ENCODE data around the gene TEDC2. TPM values are rescaled to one million over a fixed set of nuclear protein-coding genes. Genes with fewer than 3 reads are reported as not detected.

TEDC2 gene
- total RNA-seq, 1 donor from 2014 or later, result 16.0 TPM

DNA sequence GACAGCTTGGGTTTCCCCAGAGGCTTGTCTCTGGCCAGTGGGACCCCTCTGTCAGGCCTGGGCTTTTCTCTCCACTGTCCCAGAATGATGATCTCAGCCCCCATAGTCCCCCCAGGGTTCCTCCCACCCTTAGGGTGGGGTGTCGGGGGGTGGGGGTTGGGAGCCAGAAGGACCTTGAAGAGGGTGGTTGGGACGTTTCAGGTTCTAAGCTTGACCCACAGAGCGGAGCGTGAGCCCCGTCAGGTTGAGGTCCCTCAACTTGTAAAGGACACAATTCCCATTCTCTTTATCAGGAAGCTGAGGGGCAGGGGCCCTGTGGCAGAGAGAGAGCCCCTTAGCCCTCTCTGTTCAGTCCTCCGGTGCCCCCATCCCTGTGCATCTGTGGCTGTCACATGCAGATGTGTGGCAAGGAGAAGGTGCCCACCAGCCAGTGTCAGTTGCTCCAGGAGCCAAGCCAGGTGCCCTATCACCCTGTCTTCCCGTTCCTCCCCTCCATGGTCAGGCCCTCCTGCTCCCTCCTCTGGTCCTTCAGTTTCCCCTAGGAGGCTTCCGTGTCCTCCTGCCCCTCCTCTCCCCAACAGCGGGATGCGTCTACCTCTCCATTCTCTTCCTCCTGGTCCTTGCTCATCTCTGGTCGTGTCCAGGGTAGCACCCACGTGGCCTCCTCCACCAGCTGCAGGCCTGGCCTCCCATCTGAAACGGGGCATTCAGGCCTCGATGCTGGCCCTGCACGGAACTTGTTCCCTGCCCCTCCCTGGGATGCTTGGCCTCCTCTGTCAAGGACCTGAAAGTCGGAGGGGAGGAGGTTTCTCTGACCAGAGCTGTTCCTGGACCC is 9.7 kb downstream of the TEDC2 start:
- H3K4me3 Mint-ChIP-seq, result peak overlapping the region; percentile 34
- H3K27me3 Mint-ChIP-seq (ENCODE audit: low read depth), result no peaks in the 10 kb centered on the region
- H3K27ac Mint-ChIP-seq, result no peak overlapping the region
- no peaks in the 10 kb centered on the region for H3K9me3 Mint-ChIP-seq
- DNase-seq (ENCODE audit: low spot score in 2 of 2, unreplicated experiment in 2 of 2), result no peak
- H3K36me3 Mint-ChIP-seq, result no peaks in the 10 kb centered on the region
- peaks cover 27% of the 10 kb centered on the region for H3K4me1 Mint-ChIP-seq
- TF ChIP-seq, protein P1, sequence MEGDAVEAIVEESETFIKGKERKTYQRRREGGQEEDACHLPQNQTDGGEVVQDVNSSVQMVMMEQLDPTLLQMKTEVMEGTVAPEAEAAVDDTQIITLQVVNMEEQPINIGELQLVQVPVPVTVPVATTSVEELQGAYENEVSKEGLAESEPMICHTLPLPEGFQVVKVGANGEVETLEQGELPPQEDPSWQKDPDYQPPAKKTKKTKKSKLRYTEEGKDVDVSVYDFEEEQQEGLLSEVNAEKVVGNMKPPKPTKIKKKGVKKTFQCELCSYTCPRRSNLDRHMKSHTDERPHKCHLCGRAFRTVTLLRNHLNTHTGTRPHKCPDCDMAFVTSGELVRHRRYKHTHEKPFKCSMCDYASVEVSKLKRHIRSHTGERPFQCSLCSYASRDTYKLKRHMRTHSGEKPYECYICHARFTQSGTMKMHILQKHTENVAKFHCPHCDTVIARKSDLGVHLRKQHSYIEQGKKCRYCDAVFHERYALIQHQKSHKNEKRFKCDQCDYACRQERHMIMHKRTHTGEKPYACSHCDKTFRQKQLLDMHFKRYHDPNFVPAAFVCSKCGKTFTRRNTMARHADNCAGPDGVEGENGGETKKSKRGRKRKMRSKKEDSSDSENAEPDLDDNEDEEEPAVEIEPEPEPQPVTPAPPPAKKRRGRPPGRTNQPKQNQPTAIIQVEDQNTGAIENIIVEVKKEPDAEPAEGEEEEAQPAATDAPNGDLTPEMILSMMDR (IDR thresholded peaks at IDR 0.05; ENCODE audit: unreplicated experiment), result no peak

DNA sequence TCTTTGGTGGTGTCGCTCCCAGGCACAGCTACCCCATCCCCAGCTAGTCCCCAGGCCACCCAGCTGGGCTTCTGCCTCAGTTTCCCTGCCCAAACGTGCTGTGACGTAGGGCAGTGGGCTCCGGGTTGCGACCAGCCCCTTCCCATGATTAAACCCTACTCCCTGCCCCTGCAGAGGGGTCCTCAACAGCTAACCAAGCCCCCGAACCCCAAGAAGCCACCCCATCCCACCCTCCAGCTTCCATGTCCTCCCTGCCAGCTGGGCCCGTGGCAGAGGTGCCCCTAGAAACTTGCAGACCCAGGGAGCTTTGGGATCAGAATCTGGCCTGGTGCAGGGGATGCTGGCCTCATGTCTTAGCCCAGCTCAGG is 10.3 kb downstream of the TEDC2 start:
- Mint-ChIP-seq H3K4me1 (peaks cover 27% of the 10 kb centered on the region), H3K9me3 (no peaks in the 10 kb centered on the region), H3K27me3 (ENCODE audit: low read depth) (no peaks in the 10 kb centered on the region), H3K4me3 (peak overlapping the region; percentile 34), H3K36me3 (no peaks in the 10 kb centered on the region), H3K27ac (peak overlapping the region; percentile 25)
- TF ChIP-seq, protein P1 (IDR thresholded peaks at IDR 0.05; ENCODE audit: unreplicated experiment), result no peak
- DNase-seq (ENCODE audit: low spot score in 2 of 2, unreplicated experiment in 2 of 2), result no peak

DNA sequence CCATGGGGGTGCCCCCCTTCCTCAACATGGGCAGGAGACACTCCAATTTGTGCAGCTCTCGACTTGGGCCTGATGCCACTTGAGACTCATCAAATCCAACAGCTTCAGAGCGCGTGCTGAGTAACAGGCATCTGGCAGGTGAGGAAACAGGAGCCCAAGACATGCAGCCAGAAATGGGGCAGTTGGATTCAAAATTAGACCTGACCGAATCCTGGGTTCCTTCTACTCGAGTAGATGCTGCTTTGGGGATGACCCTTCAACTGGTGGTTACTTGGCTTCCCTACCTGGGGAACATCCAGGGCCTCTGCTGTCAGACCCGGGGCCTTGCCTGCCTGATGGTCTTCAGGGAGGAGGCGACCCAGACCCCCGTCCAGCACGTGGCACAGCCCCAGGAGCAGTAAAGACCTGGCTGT is 10.7 kb downstream of the TEDC2 start:
- Mint-ChIP-seq H3K27ac (peak overlapping the region; percentile 25), H3K4me3 (peak overlapping the region; percentile 34), H3K27me3 (ENCODE audit: low read depth) (no peaks in the 10 kb centered on the region), H3K36me3 (no peaks in the 10 kb centered on the region), H3K4me1 (peaks cover 27% of the 10 kb centered on the region), H3K9me3 (no peaks in the 10 kb centered on the region)
- DNase-seq (ENCODE audit: low spot score in 2 of 2, unreplicated experiment in 2 of 2), result no peak
- TF ChIP-seq, protein P1 (IDR thresholded peaks at IDR 0.05; ENCODE audit: unreplicated experiment), result no peak

DNA sequence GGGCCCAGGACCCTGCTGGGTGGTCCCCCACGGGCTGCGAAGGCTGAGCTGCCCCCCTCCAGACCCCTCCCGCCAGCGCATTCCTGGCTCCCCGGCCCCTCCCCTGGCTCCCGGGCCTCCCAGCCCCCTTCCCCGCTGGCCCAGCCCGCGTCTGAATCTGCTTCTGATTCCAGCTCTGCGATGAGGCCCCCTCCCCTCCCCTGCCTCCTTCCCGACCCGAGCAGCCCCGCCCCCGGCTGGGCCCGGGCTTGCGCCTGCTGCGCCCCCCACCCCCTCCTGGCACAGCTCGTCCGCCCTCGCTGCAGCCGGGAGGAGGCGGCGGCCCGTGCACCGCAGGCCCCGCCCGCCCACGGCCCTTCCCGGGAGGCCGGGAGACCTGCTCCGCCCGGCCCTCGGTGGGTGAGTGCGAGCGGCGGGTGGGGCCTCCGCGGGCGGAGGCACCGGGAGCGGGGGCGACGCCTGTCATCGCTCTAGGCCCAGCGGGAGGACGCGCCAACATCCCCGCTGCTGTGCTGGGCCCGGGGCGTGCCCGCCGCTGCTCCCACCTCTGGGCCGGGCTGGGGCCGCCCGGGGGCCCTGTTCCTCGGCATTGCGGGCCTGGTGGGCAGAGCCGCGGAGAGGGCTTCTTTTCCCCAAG is 11.2 kb downstream of the TEDC2 start, which contains the start of gene NTN3:
TSS of gene NTN3 (plus strand) at position 282 of the 637 bp plus-strand sequence. CDS start 405 bp downstream, outside the sequence.
- TF ChIP-seq, protein P1 (IDR thresholded peaks at IDR 0.05; ENCODE audit: unreplicated experiment), result no peak
- H3K27ac Mint-ChIP-seq, result peak within 1 kb of the TSS; percentile 25
- H3K36me3 Mint-ChIP-seq, result no peaks in the 10 kb centered on the region
- no peaks in the 10 kb centered on the region for H3K27me3 Mint-ChIP-seq (ENCODE audit: low read depth)
- H3K9me3 Mint-ChIP-seq, result no peaks in the 10 kb centered on the region
- DNase-seq (ENCODE audit: low spot score in 2 of 2, unreplicated experiment in 2 of 2), result peak; percentile 71 to 78
- H3K4me3 Mint-ChIP-seq, result peak within 1 kb of the TSS; percentile 49
- H3K4me1 Mint-ChIP-seq, result peaks cover 31% of the 10 kb centered on the region

DNA sequence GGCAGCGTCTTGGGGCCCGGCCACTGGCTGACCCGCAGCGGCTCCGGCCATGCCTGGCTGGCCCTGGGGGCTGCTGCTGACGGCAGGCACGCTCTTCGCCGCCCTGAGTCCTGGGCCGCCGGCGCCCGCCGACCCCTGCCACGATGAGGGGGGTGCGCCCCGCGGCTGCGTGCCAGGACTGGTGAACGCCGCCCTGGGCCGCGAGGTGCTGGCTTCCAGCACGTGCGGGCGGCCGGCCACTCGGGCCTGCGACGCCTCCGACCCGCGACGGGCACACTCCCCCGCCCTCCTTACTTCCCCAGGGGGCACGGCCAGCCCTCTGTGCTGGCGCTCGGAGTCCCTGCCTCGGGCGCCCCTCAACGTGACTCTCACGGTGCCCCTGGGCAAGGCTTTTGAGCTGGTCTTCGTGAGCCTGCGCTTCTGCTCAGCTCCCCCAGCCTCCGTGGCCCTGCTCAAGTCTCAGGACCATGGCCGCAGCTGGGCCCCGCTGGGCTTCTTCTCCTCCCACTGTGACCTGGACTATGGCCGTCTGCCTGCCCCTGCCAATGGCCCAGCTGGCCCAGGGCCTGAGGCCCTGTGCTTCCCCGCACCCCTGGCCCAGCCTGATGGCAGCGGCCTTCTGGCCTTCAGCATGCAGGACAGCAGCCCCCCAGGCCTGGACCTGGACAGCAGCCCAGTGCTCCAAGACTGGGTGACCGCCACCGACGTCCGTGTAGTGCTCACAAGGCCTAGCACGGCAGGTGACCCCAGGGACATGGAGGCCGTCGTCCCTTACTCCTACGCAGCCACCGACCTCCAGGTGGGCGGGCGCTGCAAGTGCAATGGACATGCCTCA is 12.0 kb downstream of the TEDC2 start:
- H3K4me1 Mint-ChIP-seq, result peaks cover 32% of the 10 kb centered on the region
- TF ChIP-seq, protein P1 (IDR thresholded peaks at IDR 0.05; ENCODE audit: unreplicated experiment), result no peak
- H3K27ac Mint-ChIP-seq, result no peak overlapping the region
- H3K9me3 Mint-ChIP-seq, result no peaks in the 10 kb centered on the region
- H3K27me3 Mint-ChIP-seq (ENCODE audit: low read depth), result no peaks in the 10 kb centered on the region
- H3K36me3 Mint-ChIP-seq, result no peaks in the 10 kb centered on the region
- H3K4me3 Mint-ChIP-seq, result peak overlapping the region; percentile 49
- DNase-seq (ENCODE audit: low spot score in 2 of 2, unreplicated experiment in 2 of 2), result peak in 1 of 2 experiments; percentile 15
